IMR-90 (cell line): ENCODE data around the gene C3orf18.

Experiments
- CTCF ChIP-seq: conservative IDR thresholded peaks from 2 replicates; pipeline ENCODE4 v1.5.1; 2012; ENCODE audit warnings: mild to moderate bottlenecking, low read depth, low read length, improper control_type of control experiment
- MXI1 ChIP-seq: IDR thresholded peaks from 2 replicates; pipeline ENCODE4 v1.6.1; 2012; ENCODE audit warnings: low read depth, mild to moderate bottlenecking, low read length, moderate library complexity, borderline replicate concordance
- POLR2A ChIP-seq: IDR thresholded peaks from 2 replicates; pipeline ENCODE4 v1.6.1; 2012; ENCODE audit warnings: mild to moderate bottlenecking, low read depth, low read length

GRCh38 chr3:50525191-50525910 lies 42.2 kb downstream of the C3orf18 start:
- TF ChIP-seq CTCF, result no peak
- TF ChIP-seq POLR2A, result no peak
- no peak for TF ChIP-seq MXI1
